Measurements from ENCODE around the gene NME4.
A peak's percentile ranks its signal among the peaks of the same experiment; 100 is the strongest.

NME4 gene

DNA sequence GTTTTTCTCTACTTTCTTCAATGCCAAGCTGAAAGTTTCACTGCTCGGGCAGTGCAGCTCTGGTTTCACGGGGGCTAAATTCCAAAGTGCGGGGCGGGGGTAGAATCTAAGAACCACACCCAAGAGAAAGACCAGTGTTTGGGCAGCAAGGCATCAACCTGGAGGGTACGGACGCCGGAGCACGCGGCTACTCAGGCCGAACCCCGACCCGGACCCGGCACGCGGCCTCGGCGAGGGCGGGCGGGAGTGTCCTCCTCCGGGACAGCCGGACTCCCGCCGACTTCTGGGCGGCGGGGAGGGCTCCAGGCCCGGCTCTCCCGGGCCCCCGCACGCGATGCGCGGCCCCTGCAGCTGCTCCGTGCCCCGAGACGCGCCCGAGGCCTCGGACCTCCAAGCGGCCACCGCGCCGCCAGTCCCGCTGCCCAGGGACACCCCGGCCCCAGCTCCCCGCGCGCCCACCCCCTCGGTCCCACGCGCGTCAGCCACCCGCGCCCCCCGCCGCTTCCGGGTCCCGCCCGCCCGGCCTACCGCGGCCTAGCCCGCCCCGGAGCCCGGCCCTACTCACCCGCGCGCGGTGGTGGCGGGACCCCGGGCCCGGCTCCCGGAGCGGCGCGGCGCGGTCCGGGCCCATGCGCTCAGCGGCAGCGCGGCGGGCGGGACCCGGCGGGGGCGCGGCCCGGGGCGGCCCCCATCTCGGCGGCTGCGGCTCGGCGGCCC, 45.0 kb upstream of the NME4 start:
- peak overlapping the region; percentile 50 for H3K27ac ChIP-seq (replicated peaks)
- TF ChIP-seq, protein P1, sequence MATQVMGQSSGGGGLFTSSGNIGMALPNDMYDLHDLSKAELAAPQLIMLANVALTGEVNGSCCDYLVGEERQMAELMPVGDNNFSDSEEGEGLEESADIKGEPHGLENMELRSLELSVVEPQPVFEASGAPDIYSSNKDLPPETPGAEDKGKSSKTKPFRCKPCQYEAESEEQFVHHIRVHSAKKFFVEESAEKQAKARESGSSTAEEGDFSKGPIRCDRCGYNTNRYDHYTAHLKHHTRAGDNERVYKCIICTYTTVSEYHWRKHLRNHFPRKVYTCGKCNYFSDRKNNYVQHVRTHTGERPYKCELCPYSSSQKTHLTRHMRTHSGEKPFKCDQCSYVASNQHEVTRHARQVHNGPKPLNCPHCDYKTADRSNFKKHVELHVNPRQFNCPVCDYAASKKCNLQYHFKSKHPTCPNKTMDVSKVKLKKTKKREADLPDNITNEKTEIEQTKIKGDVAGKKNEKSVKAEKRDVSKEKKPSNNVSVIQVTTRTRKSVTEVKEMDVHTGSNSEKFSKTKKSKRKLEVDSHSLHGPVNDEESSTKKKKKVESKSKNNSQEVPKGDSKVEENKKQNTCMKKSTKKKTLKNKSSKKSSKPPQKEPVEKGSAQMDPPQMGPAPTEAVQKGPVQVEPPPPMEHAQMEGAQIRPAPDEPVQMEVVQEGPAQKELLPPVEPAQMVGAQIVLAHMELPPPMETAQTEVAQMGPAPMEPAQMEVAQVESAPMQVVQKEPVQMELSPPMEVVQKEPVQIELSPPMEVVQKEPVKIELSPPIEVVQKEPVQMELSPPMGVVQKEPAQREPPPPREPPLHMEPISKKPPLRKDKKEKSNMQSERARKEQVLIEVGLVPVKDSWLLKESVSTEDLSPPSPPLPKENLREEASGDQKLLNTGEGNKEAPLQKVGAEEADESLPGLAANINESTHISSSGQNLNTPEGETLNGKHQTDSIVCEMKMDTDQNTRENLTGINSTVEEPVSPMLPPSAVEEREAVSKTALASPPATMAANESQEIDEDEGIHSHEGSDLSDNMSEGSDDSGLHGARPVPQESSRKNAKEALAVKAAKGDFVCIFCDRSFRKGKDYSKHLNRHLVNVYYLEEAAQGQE (IDR thresholded peaks at IDR 0.05; ENCODE audit: insufficient replicate concordance, low read depth): no peak
- no peak for TF ChIP-seq CTCF (IDR thresholded peaks at IDR 0.05; ENCODE audit: insufficient read depth, low read length)
- TF ChIP-seq POLR2AphosphoS5 (IDR thresholded peaks at IDR 0.05; ENCODE audit: low read depth): no peak
- TF ChIP-seq GABPA (IDR thresholded peaks at IDR 0.05; ENCODE audit: low read depth): no peak
- TF ChIP-seq SPI1 (IDR thresholded peaks at IDR 0.05; ENCODE audit: borderline replicate concordance, low read depth): no peak
- no peaks in the 10 kb centered on the region for H3K27me3 ChIP-seq (ENCODE audit: insufficient read depth, poor library complexity, severe bottlenecking)
- DNase-seq (ENCODE audit: low read depth in 1 of 2, low spot score in 1 of 2): no peak
- peak overlapping the region; percentile 65 for H3K4me3 ChIP-seq (replicated peaks; ENCODE audit: insufficient read depth, low read length)

DNA sequence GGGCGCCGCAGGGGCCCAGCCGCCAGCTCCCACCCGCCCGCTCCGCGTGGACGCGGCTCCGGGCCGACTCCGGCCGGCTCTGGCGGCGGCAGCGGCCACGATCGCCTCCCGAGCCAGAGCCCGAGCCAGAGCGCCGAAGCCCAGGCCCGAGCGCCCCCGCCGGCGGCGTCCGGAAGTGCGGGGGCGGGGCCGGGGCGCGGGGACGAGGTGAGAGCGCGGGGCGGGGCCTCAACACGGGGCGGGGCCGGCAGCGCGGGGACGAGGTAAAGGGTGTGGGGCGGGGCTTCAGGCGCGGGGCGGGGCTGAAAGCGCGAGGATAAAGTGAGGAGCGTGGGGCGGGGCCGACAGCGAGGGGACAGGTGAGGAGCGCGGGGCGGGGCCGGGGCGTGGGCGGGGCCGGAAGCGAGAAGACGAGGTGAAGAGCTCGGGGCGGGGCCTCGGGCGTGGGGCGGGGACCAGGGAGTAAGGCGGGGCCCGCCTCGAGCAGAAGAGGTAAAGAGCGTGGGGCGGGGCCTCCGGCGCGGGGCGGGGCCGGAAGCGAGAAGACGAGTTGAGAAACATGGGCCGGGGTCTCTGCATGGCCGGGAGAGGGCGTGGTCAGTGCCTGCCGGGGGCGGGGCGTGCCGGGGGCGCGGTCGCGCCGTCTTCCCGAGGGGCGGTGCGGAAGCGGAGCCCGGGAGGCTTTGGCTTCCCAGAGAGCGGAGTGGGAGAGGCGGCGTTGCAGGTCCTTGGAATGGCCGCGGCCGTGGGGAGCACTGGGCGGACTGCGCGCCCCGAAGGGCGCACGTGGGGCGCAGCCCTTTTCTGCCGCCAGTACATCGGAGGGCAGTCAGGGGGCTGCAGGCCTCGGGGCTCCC, 44.2 kb upstream of the NME4 start, which contains the start of gene AXIN1:
AXIN1 (minus strand) TSS at position 177 of the 857 bp plus-strand sequence. CDS start 5,698 bp downstream, outside the sequence.
- H3K27me3 ChIP-seq (ENCODE audit: insufficient read depth, poor library complexity, severe bottlenecking): no peaks in the 10 kb centered on the region
- H3K4me3 ChIP-seq (replicated peaks; ENCODE audit: insufficient read depth, low read length): peak within 1 kb of the TSS; percentile 65
- TF ChIP-seq CTCF (IDR thresholded peaks at IDR 0.05; ENCODE audit: insufficient read depth, low read length) (no peak), SPI1 (IDR thresholded peaks at IDR 0.05; ENCODE audit: borderline replicate concordance, low read depth) (0 out of 2 replicates have a peak, but pooled peaks have one; percentile 2)
- peak; percentile 90 to 98 for DNase-seq (ENCODE audit: low read depth in 1 of 2, low spot score in 1 of 2)
- peak within 1 kb of the TSS; percentile 50 for H3K27ac ChIP-seq (replicated peaks)

- no peak for DNase-seq (ENCODE audit: low read depth in 1 of 2, low spot score in 1 of 2)
- H3K27me3 ChIP-seq (ENCODE audit: insufficient read depth, poor library complexity, severe bottlenecking): no peaks in the 10 kb centered on the region
- no peak overlapping the region for H3K27ac ChIP-seq (replicated peaks)
- H3K4me3 ChIP-seq (replicated peaks; ENCODE audit: insufficient read depth, low read length): peak overlapping the region; percentile 39
- TF ChIP-seq CTCF (IDR thresholded peaks at IDR 0.05; ENCODE audit: insufficient read depth, low read length) (no peak), SPI1 (IDR thresholded peaks at IDR 0.05; ENCODE audit: borderline replicate concordance, low read depth) (no peak), POLR2AphosphoS5 (IDR thresholded peaks at IDR 0.05; ENCODE audit: low read depth) (no peak), GABPA (IDR thresholded peaks at IDR 0.05; ENCODE audit: low read depth) (no peak)
- TF ChIP-seq, protein P1 (IDR thresholded peaks at IDR 0.05; ENCODE audit: insufficient replicate concordance, low read depth): no peak
Observed at GRCh38 chr16:353404-354290, 43.4 kb upstream of the NME4 start.

Measured in HL-60 (cell line).